Parathyroid adenoma (tissue), 2 donors: ENCODE measurements around the gene TEX26.

Experiments used
- H2AFZ ChIP-seq: fragments of 300-600 bp; sonication (generic); one replicate; pipeline ENCODE4 v1.7.0; 2017; ENCODE audit warnings: antibody characterized with exemption, mild to moderate bottlenecking
- H3K27ac ChIP-seq: fragments of 300-600 bp; sonication (generic); one replicate; pipeline ENCODE4 v1.7.0; 2017
- H3K27me3 ChIP-seq: fragments of 300-600 bp; sonication (generic); one replicate; pipeline ENCODE4 v1.7.0; 2017; ENCODE audit warnings: low read length; ENCODE audit not compliant: control insufficient read depth, insufficient read depth
- H3K36me3 ChIP-seq: fragments of 300-600 bp; sonication (generic); one replicate; pipeline ENCODE4 v1.7.0; 2017; ENCODE audit warnings: low read length; ENCODE audit not compliant: control insufficient read depth, insufficient read depth
- H3K4me1 ChIP-seq: fragments of 300-600 bp; sonication (generic); one replicate; pipeline ENCODE4 v1.7.0; 2017; ENCODE audit warnings: control low read depth
- H3K4me2 ChIP-seq: fragments of 300-600 bp; sonication (generic); one replicate; pipeline ENCODE4 v1.7.0; 2017; ENCODE audit warnings: low read length
- H3K4me3 ChIP-seq: fragments of 300-600 bp; sonication (generic); one replicate; pipeline ENCODE4 v1.7.0; 2017; ENCODE audit warnings: low read depth, low read length
- H3K79me2 ChIP-seq: fragments of 300-600 bp; sonication (generic); one replicate; pipeline ENCODE4 v1.7.0; 2017; ENCODE audit warnings: control low read depth
- H3K9ac ChIP-seq: fragments of 300-600 bp; sonication (generic); one replicate; pipeline ENCODE4 v1.7.0; 2017; ENCODE audit warnings: mild to moderate bottlenecking
- H3K9me3 ChIP-seq: fragments of 300-600 bp; sonication (generic); one replicate; pipeline ENCODE4 v1.7.0; 2017; ENCODE audit warnings: low read length; ENCODE audit not compliant: control insufficient read depth
- CTCF ChIP-seq: fragments of 300-600 bp; sonication (generic); IDR thresholded peaks from one replicate; pipeline ENCODE4 v1.7.0; 2017; ENCODE audit warnings: antibody characterized with exemption, mild to moderate bottlenecking
- donor health status: primary hyperparathyroidism.

The TEX26 gene

DNA sequence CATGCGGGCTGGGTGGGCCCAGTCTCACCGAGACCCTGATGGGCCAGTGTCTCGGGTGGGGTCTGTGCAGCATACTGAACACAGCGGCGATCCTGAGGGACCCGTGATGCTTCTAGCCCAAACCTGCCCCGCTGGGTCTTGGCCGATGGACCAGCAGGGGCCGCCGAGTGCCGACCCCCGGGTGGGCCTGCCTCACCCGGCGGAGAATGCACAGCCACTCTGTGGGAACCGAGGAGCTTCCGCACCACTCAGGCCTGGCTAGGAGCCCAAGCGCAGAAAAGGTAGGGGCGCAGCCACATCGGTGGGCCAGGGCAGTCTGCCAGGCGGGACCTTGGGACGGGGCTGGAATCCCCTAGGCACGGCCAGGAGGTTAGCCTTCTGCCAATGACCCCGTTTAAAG, 72.6 kb downstream of the TEX26 start:
- H3K27me3 ChIP-seq = no peaks in the 10 kb centered on the region
- no peaks in the 10 kb centered on the region for H3K4me1 ChIP-seq
- H3K4me3 ChIP-seq = no peak overlapping the region
- TF ChIP-seq CTCF = no peak
- no peak overlapping the region for H2AFZ ChIP-seq
- no peaks in the 10 kb centered on the region for H3K9me3 ChIP-seq
- no peak overlapping the region for H3K4me2 ChIP-seq
- H3K9ac ChIP-seq = no peak overlapping the region
- no peak overlapping the region for H3K27ac ChIP-seq
- no peaks in the 10 kb centered on the region for H3K79me2 ChIP-seq
- H3K36me3 ChIP-seq = no peaks in the 10 kb centered on the region

DNA sequence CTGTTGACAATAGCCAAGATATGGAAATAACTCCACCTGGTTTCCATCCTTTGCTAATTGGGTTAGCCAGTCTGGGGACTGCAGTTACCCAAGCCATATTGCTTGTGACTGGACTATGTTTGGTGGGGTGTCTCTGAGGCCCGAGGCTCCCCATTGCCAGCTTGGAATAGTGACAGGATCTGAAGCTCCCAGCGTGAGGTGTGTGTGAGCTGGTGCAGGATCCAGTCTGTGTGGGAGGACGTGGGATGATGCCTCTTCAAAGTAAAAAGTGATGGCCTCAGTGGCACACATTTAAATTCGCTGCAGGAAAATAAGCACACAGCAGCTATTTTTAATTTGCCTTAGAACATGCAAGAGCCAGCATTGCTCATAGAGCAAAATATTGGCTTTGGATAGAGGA, 75.0 kb downstream of the TEX26 start:
- Histone ChIP-seq H3K4me1 (no peaks in the 10 kb centered on the region), H3K4me3 (no peak overlapping the region), H3K36me3 (no peaks in the 10 kb centered on the region), H3K9me3 (no peaks in the 10 kb centered on the region), H3K27me3 (no peaks in the 10 kb centered on the region), H3K27ac (no peak overlapping the region), H3K79me2 (no peaks in the 10 kb centered on the region), H2AFZ (no peak overlapping the region), H3K9ac (no peak overlapping the region), H3K4me2 (no peak overlapping the region)
- no peak for TF ChIP-seq CTCF

DNA sequence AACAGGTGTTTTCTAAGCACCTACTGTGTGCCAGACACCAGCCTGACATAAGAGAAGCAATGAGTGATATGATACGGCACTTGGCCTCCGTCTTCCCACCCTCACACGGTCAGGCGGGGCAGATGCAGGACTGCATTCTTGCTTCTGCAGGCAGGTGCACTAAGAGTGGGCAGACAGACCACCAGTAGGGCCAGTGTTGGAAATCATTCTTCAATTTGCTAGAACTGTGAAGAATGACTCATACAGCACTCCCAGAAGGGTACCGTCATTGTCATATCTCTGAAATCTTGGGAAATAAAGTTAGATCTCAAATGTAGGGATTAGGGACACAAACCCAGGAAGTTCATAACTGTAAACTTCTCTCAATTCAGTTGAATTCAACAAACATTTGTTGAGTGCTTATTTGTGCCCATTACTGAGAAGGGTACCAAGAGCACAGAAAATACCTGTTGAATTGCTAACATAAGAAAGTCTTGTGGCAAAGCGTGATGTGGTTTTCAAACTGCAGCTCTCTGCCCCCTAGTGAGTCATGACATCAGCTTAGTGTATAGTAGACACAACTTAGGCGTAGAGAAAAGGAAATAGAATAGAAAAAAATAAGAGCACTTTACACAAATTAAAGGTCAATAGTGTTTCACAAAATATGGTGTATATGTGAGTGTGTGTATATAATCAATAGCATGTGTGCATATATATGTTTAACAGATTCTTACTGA, 76.1 kb downstream of the TEX26 start:
- no peak for TF ChIP-seq CTCF

DNA sequence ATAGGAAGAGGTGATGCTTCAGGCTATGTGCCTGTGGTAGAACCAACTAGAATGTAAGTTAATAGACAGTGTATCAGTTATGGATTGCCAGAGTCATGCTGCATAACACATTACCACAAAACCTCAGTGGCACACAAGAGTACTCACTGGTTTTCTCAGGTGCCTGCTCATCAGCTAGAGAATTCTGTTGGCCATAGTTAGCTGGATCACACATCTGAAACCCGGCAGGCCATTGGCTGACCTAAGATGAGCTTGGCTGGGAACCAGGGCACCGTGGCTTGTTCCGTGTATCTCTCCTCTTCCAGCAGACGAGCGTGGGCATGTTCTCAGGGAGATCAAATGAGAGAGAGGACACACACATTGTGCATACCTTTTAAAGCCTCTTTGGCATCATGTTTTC, 76.7 kb downstream of the TEX26 start:
- Histone ChIP-seq H3K9me3 (no peaks in the 10 kb centered on the region), H2AFZ (no peak overlapping the region)

More for the DNA sequence above, 76.1 kb downstream of the TEX26 start:
- Histone ChIP-seq H3K79me2 (no peaks in the 10 kb centered on the region), H3K27ac (no peak overlapping the region), H3K9me3 (no peaks in the 10 kb centered on the region), H3K27me3 (no peaks in the 10 kb centered on the region), H3K9ac (no peak overlapping the region), H3K4me3 (no peak overlapping the region), H2AFZ (no peak overlapping the region), H3K4me2 (no peak overlapping the region), H3K4me1 (no peaks in the 10 kb centered on the region), H3K36me3 (no peaks in the 10 kb centered on the region)

More for the DNA sequence above, 76.7 kb downstream of the TEX26 start:
- no peak for TF ChIP-seq CTCF
- Histone ChIP-seq H3K27me3 (no peaks in the 10 kb centered on the region), H3K36me3 (no peaks in the 10 kb centered on the region), H3K4me3 (no peak overlapping the region), H3K4me2 (no peak overlapping the region), H3K79me2 (no peaks in the 10 kb centered on the region), H3K9ac (no peak overlapping the region), H3K4me1 (no peaks in the 10 kb centered on the region), H3K27ac (no peak overlapping the region)
